ENCODE results near the gene SDCCAG8. TPM values are rescaled to one million over a fixed set of nuclear protein-coding genes. Genes with fewer than 3 reads are reported as not detected.
A peak's percentile ranks its signal among the peaks of the same experiment; 100 is the strongest.
"Not testable (repeated sequence)": the region's sequence is repeated elsewhere in the genome, so short reads cannot be mapped to it uniquely, and the experiment has no call there.

The SDCCAG8 gene
- total and polyA plus RNA-seq, 4 donors = 8.5 to 25.8 (median 17.5) TPM

GRCh38 chr1:243336163-243336562, 80.3 kb downstream of the SDCCAG8 start:
- DNase-seq (ENCODE audit: low spot score) = no peak
- 91% methylated on average over 2 of the region's 2 CpGs for WGBS

GRCh38 chr1:243338848-243339247, 83.0 kb downstream of the SDCCAG8 start:
- 96% methylated on average over 4 of the region's 4 CpGs for WGBS
- H3K27ac ChIP-seq (ENCODE audit: low read depth in 1 of 2, low read length in 2 of 2); H3K4me3 ChIP-seq (ENCODE audit: low read depth in 1 of 3, low read length in 3 of 3); H3K27me3 ChIP-seq (ENCODE audit: control insufficient read depth in 4 of 4, insufficient read depth in 4 of 4, low read length in 3 of 4); H3K4me1 ChIP-seq (ENCODE audit: control insufficient read depth in 4 of 4, insufficient read depth in 4 of 4, low read length in 3 of 4); DNase-seq (ENCODE audit: low spot score); H3K9me3 ChIP-seq (ENCODE audit: control insufficient read depth in 4 of 4, low read length in 3 of 4): not testable (repeated sequence)
- Histone ChIP-seq H3K36me3 (ENCODE audit: control insufficient read depth in 4 of 4, insufficient read depth in 3 of 4, low read depth in 1 of 4, low read length in 3 of 4) (peaks cover 3 to 16% (median 7%) of the 10 kb centered on the region in 4 donors), H3K9ac (ENCODE audit: low read depth in 1 of 2, low read length in 2 of 2) (peak overlapping the region in 1 of 2 donors; percentile 13)

More at GRCh38 chr1:243336163-243336562, 80.3 kb downstream of the SDCCAG8 start:
- Histone ChIP-seq H3K27me3 (ENCODE audit: control insufficient read depth in 4 of 4, insufficient read depth in 4 of 4, low read length in 3 of 4) (no peaks in the 10 kb centered on the region), H3K4me3 (ENCODE audit: low read depth in 1 of 3, low read length in 3 of 3) (no peak overlapping the region), H3K36me3 (ENCODE audit: control insufficient read depth in 4 of 4, insufficient read depth in 3 of 4, low read depth in 1 of 4, low read length in 3 of 4) (peaks cover 0 to 29% (median 12%) of the 10 kb centered on the region in 4 donors), H3K27ac (ENCODE audit: low read depth in 1 of 2, low read length in 2 of 2) (no peak overlapping the region), H3K9ac (ENCODE audit: low read depth in 1 of 2, low read length in 2 of 2) (no peak overlapping the region), H3K9me3 (ENCODE audit: control insufficient read depth in 4 of 4, low read length in 3 of 4) (no peaks in the 10 kb centered on the region), H3K4me1 (ENCODE audit: control insufficient read depth in 4 of 4, insufficient read depth in 4 of 4, low read length in 3 of 4) (no peaks in the 10 kb centered on the region)
- TF ChIP-seq FOXA2 (IDR thresholded peaks at IDR 0.05) (no peak), EGR1 (IDR thresholded peaks at IDR 0.05; ENCODE audit: low read depth in 2 of 2) (no peak), HNF4G (IDR thresholded peaks at IDR 0.05) (no peak), REST (IDR thresholded peaks at IDR 0.05) (no peak), RAD21 (IDR thresholded peaks at IDR 0.05) (no peak)

GRCh38 chr1:243341074-243341473, 85.2 kb downstream of the SDCCAG8 start:
- WGBS = 83% methylated on average over 2 of the region's 2 CpGs
- no peak overlapping the region for H3K9ac ChIP-seq (ENCODE audit: low read depth in 1 of 2, low read length in 2 of 2)
- H3K36me3 ChIP-seq (ENCODE audit: control insufficient read depth in 4 of 4, insufficient read depth in 3 of 4, low read depth in 1 of 4, low read length in 3 of 4) = peaks cover 0 to 16% (median 1%) of the 10 kb centered on the region in 4 donors
- no peaks in the 10 kb centered on the region for H3K9me3 ChIP-seq (ENCODE audit: control insufficient read depth in 4 of 4, low read length in 3 of 4)
- H3K27ac ChIP-seq (ENCODE audit: low read depth in 1 of 2, low read length in 2 of 2) = no peak overlapping the region
- TF ChIP-seq TAF1 (conservative IDR thresholded peaks at IDR 0.05) (no peak), CTCF (IDR thresholded peaks at IDR 0.05; ENCODE audit: low read depth, low read length, missing input control) (no peak)
- H3K4me3 ChIP-seq (ENCODE audit: low read depth in 1 of 3, low read length in 3 of 3) = no peak overlapping the region
- no peaks in the 10 kb centered on the region for H3K27me3 ChIP-seq (ENCODE audit: control insufficient read depth in 4 of 4, insufficient read depth in 4 of 4, low read length in 3 of 4)
- H3K4me1 ChIP-seq (ENCODE audit: control insufficient read depth in 4 of 4, insufficient read depth in 4 of 4, low read length in 3 of 4) = peaks cover 0 to 16% (median 9%) of the 10 kb centered on the region in 4 donors
- DNase-seq (ENCODE audit: low spot score) = no peak
